CD4-positive, alpha-beta T cell treated with Interleukin-2 at 100 ng/mL for 4 hours (primary cell): Measurements from ENCODE around the gene MEGF11.

Source experiments
- DNase-seq: peaks from one replicate; pipeline ENCODE4 v3.0.0-alpha.2; 2020; ENCODE audit warnings: low spot score

Gene MEGF11

DNA sequence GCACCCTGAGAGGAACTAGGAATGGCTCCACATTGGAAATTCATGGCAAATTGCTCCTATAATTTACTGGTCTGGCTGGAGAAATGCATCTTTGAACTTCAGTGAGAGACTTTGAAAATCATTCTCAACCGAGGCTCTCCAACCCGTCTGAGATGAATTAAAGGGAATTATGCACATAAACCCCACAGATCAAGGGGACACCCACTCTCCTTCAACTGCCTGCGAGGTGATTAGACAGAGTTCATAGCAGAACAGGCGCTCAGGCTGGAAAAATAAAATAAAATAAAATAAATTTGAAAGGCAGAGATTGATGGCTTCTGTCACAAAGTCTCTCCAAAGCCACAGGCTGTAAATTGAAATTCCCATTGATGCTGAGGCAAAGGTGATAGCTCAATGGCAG, 37.7 kb downstream of the MEGF11 start:
- DNase-seq, result no peak

DNA sequence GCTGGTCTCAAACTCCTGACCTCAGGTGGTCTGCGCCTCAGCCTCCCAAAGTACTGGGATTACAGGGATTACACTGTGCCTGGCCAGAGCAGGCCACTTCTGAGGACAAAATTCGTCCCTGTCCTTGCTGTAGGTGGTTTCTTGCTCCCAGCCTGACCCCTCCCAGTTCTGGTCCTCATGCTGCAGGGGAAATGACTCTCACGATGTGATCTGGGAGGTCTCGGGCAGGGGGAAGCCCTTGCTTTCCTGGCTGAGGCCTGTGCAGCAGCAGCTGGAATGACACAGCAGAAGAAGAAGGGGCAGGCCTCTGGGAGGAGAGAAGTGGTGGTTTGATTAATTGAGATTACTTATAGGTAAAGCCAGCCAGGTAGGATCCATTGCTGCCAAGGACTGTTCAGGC, 39.3 kb downstream of the MEGF11 start:
- no peak for DNase-seq

DNA sequence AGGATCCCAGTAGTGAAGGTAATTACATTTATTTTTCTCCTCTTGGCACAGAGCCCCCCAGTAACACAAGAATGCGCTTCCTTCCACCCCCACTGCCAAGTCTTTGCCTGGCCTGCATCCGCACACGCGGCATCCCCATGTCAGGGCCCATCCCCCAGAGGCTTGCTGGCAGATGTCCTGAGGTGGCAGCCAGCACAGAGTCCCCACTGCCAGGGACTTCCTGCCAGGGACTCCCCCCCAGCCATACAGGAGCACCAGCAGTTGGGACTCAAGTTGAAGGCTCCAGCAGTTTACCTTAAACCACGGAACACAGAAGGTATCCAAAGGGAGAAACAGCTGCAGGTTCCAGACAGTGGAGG, 41.0 kb downstream of the MEGF11 start:
- DNase-seq, result no peak

DNA sequence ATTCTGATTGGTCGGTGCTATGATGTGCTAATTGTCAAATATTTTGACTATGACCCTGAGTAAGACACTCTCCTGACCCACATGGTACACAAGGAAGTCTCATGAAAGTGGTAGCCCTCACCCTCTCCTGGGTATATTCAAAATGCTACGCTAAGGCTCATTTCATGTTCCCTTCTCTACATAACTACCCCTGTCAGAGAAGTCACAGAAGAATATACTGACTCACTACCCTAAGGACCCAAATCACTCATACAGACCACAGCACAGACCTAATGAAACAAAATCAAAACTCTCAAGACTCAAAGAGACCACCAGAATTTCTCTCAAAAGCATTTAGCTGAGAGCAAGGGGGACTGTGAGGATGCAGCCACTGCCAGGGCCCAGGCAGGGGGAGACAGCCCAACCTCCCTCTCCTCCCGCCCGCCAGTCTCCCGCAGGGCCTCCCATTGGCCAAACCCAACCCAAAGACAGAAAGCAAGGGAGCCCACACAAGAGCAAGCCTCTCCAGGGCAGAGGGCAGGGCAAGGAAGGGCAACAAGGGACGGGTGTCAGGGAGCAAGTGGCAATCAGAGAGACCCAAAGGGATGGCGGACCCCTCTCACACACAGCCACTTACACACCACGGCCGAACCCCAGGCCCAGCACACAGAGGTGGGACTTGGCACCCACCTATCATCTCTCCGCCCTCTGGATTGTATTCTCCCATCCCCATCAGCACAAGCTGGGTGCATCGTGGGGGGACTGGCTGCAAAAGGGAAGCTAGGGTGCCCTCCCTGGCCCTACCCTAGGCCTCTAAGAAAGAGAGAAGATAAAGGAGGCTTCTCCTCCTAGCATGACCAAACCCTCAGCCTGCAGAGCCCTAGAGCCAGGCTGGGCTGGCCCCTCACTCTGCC, 41.6 kb downstream of the MEGF11 start:
- DNase-seq, result no peak

DNA sequence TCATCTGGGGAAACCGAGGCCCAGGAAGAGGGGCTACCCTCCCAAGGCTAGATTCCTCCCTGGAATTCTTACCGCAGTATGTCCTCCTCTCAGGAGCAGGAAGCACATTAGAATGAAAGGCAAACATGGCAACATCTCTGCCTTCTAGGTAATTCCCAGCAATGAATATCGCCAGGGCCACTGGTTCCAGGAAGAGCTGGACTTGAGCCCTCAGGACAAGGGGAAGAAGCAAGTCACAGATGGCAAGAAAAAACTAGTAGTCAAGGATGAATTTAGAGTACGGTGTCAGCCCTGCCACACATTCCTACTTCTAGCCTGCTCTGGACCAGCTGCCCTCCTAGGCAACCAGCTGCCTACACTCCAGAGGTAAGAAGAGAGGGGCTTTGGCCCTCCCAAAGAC, 42.9 kb downstream of the MEGF11 start:
- DNase-seq, result no peak

DNA sequence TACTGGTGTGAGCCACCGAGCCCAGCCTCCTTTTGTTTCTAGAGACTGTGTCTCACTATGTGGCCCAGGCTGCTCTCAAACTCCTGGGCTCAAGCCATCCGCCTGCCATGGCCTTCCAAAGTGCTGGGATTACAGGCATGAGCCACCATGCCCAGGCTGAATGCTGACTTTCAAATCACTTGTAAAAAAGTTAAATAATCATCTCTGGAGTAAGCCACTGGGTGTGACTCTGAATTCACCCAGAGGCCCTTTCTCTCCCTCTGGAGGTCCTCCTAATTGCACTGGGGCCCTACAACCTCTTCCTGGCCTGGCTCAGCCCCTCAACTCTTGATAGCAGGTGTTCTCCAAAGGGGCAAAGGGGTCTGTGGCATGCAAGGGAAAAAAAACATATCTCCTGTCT, 54.8 kb downstream of the MEGF11 start:
- DNase-seq, result no peak

DNA sequence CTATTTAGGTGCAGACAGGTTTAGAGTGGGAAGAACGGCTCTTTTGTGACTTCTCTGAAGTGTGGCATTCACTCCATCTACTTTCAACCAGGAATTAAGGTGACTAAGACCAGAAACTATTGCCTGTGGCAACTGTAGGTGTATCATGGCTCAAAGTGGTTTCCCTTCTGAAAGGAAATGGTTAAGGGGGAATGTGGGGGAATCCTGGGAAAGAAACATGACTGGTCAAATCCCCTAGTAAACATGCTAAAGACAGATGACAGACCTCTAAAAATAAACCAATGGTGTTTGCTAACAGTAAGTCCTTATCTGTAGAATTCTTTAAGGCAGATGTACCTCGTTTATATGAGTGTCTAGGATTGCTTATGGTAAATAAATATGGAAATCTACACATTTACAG, 56.9 kb downstream of the MEGF11 start:
- DNase-seq, result no peak

DNA sequence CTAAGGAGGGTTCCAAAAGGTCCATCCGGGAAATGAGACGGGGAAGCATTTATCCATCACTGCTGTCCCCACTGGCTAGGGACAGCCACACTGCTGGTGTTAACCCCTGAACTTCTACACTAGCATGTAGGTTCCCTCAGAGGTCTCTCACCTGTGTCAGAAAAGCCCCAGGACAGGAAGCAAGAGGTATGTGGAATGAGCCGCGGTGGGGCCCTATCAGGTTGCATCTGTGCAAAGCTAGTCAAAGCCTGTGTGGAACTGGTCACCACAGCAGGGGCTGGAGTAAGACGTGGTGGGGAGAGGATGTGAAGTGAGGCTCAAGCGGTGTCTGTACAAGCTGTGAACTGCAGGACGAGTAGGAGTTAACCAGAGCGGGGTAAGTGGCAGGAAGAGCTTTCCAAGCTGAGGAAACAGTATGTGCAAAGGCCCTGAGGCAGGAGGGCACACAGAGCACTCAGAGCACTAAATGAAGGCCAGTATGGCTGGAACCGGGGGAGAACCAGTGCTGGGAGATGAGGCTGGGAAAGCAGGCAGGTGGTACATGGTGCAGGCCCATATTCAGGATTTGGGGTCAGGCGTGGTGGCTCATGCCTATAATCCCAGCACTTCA, 57.8 kb downstream of the MEGF11 start:
- DNase-seq, result no peak

DNA sequence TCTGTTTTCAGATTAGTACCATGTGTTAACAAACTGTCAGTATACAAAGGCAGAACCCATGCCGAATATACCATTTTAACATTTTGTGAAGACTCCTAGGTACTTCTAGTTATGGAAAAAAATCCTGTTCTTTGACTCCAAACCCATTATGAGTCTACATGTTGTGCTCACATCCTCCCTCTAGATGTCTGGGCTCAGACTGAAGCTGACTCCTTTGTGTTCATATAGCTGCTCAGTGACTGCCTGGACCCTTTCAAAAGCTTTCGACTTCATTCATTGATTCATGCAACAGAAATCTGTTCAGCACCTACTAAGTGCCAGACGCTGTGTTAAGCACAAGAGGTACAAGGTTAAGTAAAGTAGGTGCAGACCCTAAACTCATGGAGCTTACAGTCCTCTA, 60.5 kb downstream of the MEGF11 start:
- no peak for DNase-seq

DNA sequence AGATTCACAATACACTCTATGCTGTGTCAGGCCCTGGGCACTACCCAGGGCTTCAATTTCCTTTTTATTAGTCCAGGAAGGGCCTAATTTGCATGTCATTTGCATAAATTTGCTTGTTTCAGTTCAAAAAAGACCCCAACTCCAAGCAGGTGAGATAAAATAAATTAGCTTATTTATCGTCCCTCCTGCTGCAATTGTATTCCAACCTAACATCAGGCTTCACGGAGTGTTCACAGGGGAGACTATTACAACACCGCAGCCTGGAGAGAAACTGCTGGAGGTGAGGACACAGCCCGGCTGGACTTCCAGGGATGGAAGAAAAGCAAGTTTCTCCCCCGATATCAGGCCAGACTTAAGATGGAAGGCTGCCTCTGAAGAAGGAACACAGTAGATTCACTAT, 62.8 kb downstream of the MEGF11 start:
- DNase-seq, result no peak

DNA sequence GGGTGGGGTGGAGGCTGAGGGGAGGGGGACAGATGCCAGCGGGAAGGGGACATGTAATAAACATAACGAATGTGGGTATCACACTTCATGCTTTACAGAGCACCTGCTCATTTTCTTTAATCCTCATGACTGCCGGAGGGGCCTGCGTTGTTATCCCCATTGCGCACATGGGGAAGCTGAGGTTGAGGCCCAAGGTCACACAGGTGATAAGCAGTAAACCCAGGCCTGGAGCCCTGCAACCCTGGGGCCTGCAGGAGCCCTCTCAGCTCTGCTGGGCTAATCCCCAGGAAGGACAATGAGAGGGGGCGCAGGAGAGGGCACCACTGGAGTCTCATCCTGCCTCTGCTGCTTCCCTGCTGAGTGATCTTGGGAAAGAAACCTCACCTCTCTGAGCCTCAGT, 64.3 kb downstream of the MEGF11 start:
- DNase-seq, result no peak

DNA sequence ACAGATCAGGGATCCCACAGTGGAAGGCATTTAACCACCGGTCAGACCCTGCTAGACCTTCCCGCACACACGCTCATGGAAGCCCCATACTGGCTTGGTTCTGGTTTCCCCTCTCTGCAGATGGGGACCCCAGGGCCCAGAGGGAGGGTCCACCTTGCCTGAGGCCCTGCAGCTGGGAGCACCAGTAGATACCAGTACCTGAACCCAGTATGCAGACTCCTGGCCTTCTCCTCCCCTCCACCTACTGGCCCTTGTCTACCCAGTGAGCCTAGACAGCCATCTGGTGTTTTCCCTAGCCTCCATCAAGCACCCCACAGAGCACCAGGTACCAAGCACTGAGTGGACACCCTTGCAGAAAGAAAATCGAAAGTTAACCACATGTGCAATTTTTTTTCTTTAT, 65.1 kb downstream of the MEGF11 start:
- DNase-seq, result no peak

DNA sequence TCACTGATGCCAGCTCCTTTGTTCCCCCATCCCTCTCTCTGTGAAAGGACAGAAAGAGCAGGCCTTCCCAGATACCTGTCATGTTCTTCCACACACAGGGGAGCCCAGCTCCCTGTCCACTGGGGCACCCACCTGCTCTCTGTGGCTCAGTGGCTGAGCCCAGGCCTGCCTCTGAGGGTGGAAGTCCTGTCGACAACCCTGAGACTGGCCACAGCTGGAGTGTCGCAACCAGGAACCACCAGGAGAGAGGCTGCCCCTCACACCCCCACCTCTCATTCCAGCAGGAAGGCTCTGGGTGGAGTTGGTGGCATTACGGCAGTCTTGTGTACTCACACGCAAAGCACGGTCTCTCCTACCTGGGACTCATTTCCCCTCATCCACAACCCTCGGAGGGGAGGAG, 66.3 kb downstream of the MEGF11 start:
- DNase-seq, result no peak

DNA sequence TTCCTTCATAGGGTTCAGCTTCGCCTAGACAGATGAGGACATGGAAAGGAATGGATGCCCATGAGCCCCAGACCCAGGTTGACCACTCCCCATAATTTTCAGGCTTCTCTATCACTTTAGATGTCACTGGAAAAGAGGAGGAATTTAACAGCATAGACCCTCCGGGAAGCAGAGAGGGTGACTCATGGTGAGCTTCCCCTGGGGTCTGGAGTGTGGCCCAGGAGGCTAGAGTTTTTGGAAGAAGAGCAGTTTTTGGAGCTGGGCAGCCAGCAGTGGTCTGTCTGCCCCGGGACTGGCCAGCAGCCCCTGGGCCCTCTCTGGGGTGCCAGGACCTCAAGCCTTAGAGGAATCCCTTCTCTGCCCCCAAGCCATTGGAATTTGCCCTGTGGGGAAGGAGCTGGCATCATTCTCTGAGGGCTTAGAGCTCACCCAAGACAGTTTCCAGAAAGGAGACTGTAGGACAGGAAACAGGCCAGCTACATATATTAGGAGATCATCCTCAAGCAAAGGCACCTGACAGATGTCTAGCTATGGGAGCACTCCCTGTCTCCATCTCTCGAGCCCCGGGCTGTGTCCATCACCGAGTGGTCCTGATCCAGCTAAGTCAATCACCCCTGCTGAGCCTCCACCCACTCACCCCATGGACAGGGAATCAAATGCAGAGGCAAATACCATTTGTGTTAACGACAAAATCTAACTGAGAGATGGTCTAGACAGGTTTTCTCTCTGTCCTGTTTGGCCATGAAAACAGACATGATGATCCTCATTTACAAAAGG, 67.3 kb downstream of the MEGF11 start:
- DNase-seq, result no peak

DNA sequence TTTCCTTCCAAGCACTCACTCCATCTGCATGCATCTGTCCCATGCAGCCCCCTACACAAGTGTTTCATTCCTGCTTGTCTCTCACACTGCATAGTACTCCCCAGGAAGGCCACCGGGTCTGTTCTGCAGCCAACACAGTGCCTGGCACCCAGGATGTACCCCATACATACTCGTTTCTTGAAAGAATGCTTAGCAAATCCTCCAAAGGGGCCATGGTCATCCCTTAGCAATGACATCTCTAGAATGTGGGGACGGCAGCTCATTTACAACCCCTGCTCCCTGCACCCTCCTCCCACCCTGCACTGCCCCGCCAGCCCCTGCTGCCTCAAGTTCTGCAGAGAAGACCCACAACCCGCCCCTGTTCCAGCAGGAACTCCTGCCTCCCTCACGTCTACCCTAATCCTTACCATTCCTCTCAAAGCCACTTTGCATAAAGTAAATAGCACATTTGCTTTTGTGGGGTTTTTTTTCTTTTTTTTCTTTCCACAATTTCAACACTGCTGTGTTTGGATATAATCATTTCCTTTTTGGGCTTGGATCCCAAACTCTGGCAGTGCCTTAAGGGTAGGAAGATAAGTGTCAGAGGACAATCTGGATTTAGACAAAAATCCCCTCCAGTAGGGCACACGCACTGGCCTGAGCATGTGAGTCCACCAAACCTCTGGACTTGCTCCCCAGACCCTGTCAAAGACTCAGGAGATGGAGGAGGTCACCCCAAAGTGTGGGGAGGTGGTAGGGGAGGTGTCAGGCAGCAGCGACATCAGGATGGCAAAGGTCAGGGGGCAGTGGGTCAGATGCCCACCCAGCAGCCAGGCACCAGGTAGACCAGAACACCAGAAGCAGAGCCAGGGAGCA, 68.4 kb downstream of the MEGF11 start:
- DNase-seq, result no peak

DNA sequence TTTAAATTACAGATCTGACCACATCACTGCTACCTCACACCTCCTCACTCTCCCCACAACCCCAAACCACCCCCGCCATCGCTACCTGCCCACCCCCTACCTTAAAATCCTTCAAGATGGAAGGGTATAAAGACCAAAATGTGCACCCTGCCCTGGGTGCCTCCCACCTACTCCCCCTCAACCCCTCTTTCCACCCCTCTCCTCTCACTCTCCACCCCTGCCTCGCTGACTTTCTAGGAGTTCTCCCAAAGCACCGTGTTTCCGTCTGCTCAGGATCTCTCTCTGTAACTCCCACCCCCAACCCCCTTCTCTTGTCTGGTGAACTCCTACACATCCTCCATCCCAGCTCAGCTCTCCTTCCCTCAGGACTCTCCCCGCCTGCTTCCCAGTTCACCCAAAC, 69.1 kb downstream of the MEGF11 start:
- no peak for DNase-seq

DNA sequence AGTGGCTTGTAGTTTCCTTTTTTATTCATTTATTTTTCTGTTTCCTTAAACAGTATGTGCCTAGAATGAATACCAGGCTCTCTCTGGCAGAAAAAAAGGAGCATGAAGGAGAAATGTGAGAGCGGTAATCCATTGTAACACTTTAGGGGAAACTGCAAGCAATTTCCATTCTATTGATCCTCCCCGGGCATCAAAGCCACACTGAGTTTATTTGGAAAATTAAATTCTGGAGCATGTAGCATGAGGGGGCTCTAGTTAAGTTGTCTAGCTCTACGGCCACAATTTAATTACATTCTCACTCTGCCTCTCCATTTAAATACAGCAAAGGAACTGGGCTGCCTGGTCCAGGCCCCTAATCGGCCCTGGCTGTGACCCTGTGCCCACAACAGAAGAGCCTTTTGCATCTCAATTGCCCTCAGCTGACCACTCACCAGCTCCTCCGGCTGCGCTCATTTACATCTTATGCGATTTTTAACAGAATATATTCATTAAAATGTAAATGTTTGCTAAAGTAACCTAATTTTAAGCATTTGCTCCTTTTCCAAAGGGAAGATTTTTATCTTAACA, 72.9 kb downstream of the MEGF11 start:
- DNase-seq, result no peak

DNA sequence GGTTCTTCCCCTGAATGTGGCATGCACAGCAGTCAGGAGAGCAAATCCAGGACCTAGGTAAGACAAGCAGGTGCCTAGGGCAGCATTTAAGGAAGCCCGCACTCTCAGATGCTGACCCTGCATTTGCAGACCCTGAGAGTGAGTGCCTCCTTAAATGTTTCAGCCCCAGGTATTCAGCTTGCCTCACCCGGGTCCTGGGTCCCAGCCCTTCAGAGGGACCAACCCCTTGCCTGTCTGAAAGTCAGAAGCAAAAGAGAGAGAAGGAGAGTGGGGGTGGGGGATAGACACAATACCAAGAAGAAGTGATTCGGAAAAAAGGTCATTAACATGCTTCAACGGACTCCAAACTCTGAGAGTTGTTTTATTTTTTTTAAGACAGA, 75.0 kb downstream of the MEGF11 start:
- DNase-seq, result no peak

DNA sequence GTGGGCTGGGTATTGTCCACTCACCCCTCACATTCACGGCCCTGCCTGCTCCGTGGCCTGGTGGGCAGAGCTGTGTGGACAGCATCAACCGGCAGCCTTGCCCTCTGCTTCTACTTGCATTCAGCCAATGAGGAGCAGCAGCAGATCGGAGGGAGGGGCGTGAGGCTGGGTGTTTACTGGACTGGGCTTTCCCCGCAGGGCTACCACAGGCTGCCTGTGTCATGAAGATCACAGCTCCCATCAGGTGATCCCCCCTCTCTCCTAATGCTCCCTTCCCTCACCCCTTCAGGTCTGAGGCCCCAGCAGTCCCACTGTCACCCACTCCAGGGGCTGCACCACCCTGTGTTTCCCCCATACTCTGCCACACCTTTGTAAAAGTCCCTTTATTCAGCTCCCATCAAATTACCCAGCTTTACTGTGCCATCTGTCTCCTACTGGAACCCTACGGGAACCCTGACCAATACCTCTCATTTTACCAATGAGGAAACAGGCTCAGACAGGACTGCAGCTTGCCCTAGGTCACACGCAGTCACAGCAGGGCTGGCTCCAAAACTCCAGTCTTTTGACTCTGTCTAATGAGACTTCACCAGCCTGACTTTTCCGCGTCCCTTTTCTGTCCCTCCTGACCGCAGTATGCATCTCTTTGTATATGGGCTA, 81.1 kb downstream of the MEGF11 start:
- no peak for DNase-seq

DNA sequence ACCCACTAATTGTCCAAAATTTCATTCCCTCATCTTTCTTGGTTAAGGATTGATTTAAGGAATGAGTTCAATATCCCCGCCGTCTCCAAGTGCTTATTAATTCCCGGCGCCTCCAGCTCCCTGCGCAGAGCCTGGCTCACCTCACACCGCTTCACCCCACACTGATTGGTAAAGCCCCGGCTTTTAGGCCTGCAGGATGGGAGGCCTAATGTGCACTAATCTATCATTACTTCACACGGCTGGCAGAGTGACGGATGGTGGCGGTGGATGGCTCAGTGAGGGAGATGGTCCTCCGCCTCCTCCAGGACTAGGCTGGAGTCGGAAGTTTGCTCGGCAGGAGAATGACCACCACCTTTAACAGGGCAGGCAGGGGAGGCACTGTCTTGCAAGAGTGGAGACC, 81.7 kb downstream of the MEGF11 start:
- no peak for DNase-seq

DNA sequence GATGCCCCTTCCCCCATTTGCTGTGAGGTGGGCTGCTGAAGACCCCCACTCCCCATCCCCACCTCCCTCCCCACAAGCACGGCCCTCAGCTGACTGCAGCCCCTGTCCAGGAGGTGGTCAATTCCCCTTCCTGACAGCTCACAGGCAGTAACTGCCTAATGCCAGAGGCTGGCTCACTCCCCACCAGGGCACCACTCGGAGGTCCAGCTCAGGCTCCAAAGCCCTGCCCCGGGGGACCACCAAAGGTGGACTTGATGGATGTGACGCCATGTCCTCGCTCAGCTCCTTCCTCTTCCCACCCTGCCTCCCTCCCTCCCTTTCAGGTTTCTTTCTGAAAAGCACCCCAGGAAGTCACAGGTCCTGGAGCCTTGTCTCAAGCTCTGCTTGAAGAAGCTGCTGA, 82.8 kb downstream of the MEGF11 start:
- DNase-seq, result no peak
